HCT116 (cell line): ENCODE data around the gene AQP7. TPM values are rescaled to one million over a fixed set of nuclear protein-coding genes. Genes with fewer than 3 reads are reported as not detected.

Experiments used
- ATAC-seq: fragments of 200-7000 bp; cut with Tn5 transposase; 2 replicates; pipeline ENCODE4 v1.9.1; 2020; ENCODE audit warnings: mild to moderate bottlenecking, moderate library complexity
- BruUV-seq: library from RNA; stranded (reverse); fragments of 400-500 nt; replicated peaks from 2 replicates; lab custom pipeline; 2021; lab: Mats Ljungman, UMichigan
- CTCF ChIA-PET: fragments of 300-600 bp; sonication (Branson Sonifier 250); formaldehyde crosslinking; loops from one replicate; lab custom pipeline; 2021; ENCODE audit warnings: antibody characterized with exemption; lab: Charles Lee
- POLR2A ChIA-PET: fragments of 300-600, 350-600 bp; sonication (Branson Sonifier 250); formaldehyde crosslinking; loops from one replicate; lab custom pipeline; 2021; ENCODE audit warnings: antibody characterized with exemption; lab: Charles Lee
- RAD21 ChIA-PET, 2 experiments: fragments of 300-600 bp; sonication (Branson Sonifier 250); formaldehyde crosslinking; loops; one replicate each; lab custom pipeline; 2023; ENCODE audit warnings: low total read pairs in 2 of 2; ENCODE audit not compliant: uncharacterized antibody in 2 of 2, unreplicated experiment in 2 of 2, low non-redundant PET in 1 of 2; lab: Charles Lee
- DNase-seq: peaks from one replicate; pipeline ENCODE4 v3.0.0-alpha.2; 2010; ENCODE audit warnings: low read depth, low spot score
- H2AFZ ChIP-seq: fragments of 200-600 bp; shearing (Covaris generic), sonication (generic); 2 replicates; pipeline ENCODE4 v1.6.1; 2017; ENCODE audit warnings: low read depth, mixed run types, mixed read lengths, antibody characterized with exemption, low read length; ENCODE audit not compliant: poor library complexity, severe bottlenecking
- H3K27ac ChIP-seq: 2 replicates; pipeline ENCODE4 v1.5.1; 2012; ENCODE audit warnings: low read depth, low read length
- H3K27me3 ChIP-seq: fragments of 200-600 bp; sonication (generic); 2 replicates; pipeline ENCODE4 v1.6.1; 2016; ENCODE audit warnings: mixed run types, low read length, mixed read lengths; ENCODE audit not compliant: insufficient read depth
- H3K36me3 ChIP-seq, 2 experiments: fragments of 200-500 bp in 1 of 2; fragments of 200-600 bp in 1 of 2; sonication (Bioruptor generic) in 1 of 2; sonication (generic) in 1 of 2; 2 replicates each; pipeline versions ENCODE4 v1.5.1 to v1.6.1; 2014 to 2016; ENCODE audit warnings: low read length in 2 of 2, inconsistent platforms in 1 of 2, mixed read lengths in 1 of 2, mixed run types in 1 of 2; ENCODE audit not compliant: insufficient read depth in 2 of 2, control insufficient read depth in 1 of 2
- H3K4me1 ChIP-seq, 2 experiments: fragments of 200-600 bp in 1 of 2; sonication (generic) in 1 of 2; 2 replicates each; pipeline versions ENCODE4 v1.5.1 to v1.6.1; 2012 to 2017; ENCODE audit warnings: low read length in 2 of 2, inconsistent platforms in 1 of 2, mild to moderate bottlenecking in 1 of 2, mixed read lengths in 1 of 2, mixed run types in 1 of 2, moderate library complexity in 1 of 2; ENCODE audit not compliant: insufficient read depth in 2 of 2, control insufficient read depth in 1 of 2
- H3K4me2 ChIP-seq: fragments of 200-600 bp; sonication (generic); 2 replicates; pipeline ENCODE4 v1.6.1; 2017; ENCODE audit warnings: mixed run types, low read length, mixed read lengths
- H3K4me3 ChIP-seq, 2 experiments: fragments of 200-600 bp in 1 of 2; sonication (generic) in 1 of 2; replicated peaks in 1 of 2; 2 replicates each; pipeline ENCODE4 v1.5.1; 2011 to 2016; ENCODE audit warnings: low read length in 2 of 2, control low read depth in 1 of 2, low read depth in 1 of 2, mild to moderate bottlenecking in 1 of 2, mixed read lengths in 1 of 2, mixed run types in 1 of 2
- H3K79me2 ChIP-seq: fragments of 200-600 bp; sonication (generic); 2 replicates; pipeline ENCODE4 v1.6.1; 2017; ENCODE audit warnings: mild to moderate bottlenecking, mixed run types, low read length, moderate library complexity, mixed read lengths; ENCODE audit not compliant: insufficient read depth
- H3K9ac ChIP-seq: fragments of 200-600 bp; sonication (generic); 2 replicates; pipeline ENCODE4 v1.6.1; 2016; ENCODE audit warnings: low read length, mixed read lengths
- H3K9me2 ChIP-seq: fragments of 200-600 bp; sonication (generic), shearing (Covaris generic); 2 replicates; pipeline ENCODE4 v1.6.1; 2017; ENCODE audit warnings: mixed run types, mild to moderate bottlenecking, moderate library complexity; ENCODE audit not compliant: insufficient read depth
- H3K9me3 ChIP-seq, 2 experiments: fragments of 200-500 bp in 1 of 2; fragments of 200-600 bp in 1 of 2; sonication (Bioruptor generic) in 1 of 2; sonication (generic) in 1 of 2; 2 replicates each; pipeline ENCODE4 v1.6.1; 2014 to 2017; ENCODE audit warnings: low read length in 2 of 2, mixed read lengths in 2 of 2, inconsistent platforms in 1 of 2, low read depth in 1 of 2, mild to moderate bottlenecking in 1 of 2, mixed run types in 1 of 2, moderate library complexity in 1 of 2; ENCODE audit not compliant: control insufficient read depth in 1 of 2, insufficient read depth in 1 of 2
- H4K20me1 ChIP-seq: fragments of 200-600 bp; sonication (generic), shearing (Covaris generic); 2 replicates; pipeline ENCODE4 v1.6.1; 2017; ENCODE audit warnings: mixed run types, mild to moderate bottlenecking, moderate library complexity; ENCODE audit not compliant: insufficient read depth
- CEBPB ChIP-seq: IDR thresholded peaks from 2 replicates; pipeline ENCODE4 v1.6.1; 2012; ENCODE audit warnings: low read depth
- CTCF ChIP-seq, 3 experiments: fragments of 200-600 bp in 1 of 3; sonication (generic) in 1 of 3; IDR thresholded peaks in 2 of 3; conservative IDR thresholded peaks in 1 of 3; 2 replicates each; pipeline ENCODE4 v1.5.1; 2012 to 2017; ENCODE audit warnings: low read depth in 2 of 3, low read length in 2 of 3, antibody characterized with exemption in 1 of 3, borderline replicate concordance in 1 of 3, control low read depth in 1 of 3, mild to moderate bottlenecking in 1 of 3, mixed read lengths in 1 of 3, mixed run types in 1 of 3, moderate library complexity in 1 of 3; ENCODE audit not compliant: insufficient read depth in 1 of 3
- EGR1 ChIP-seq: IDR thresholded peaks from 2 replicates; pipeline ENCODE4 v1.6.1; 2012; ENCODE audit warnings: low read depth
- EZH2 ChIP-seq: fragments of 200-600 bp; sonication (generic); IDR thresholded peaks from 2 replicates; pipeline ENCODE4 v1.6.1; 2017; ENCODE audit warnings: antibody characterized with exemption, mixed run types
- FOSL1 ChIP-seq: IDR thresholded peaks from 2 replicates; pipeline ENCODE4 v1.6.1; 2012; ENCODE audit warnings: low read depth
- JUND ChIP-seq: IDR thresholded peaks from 2 replicates; pipeline ENCODE4 v1.6.1; 2012
- RAD21 ChIP-seq: IDR thresholded peaks from 2 replicates; pipeline ENCODE4 v1.6.1; 2012; ENCODE audit warnings: low read depth, mild to moderate bottlenecking
- REST ChIP-seq: IDR thresholded peaks from 2 replicates; pipeline ENCODE4 v1.6.1; 2012; ENCODE audit warnings: low read depth
- SIN3A ChIP-seq: IDR thresholded peaks from 2 replicates; pipeline ENCODE4 v1.6.1; 2012; ENCODE audit warnings: low read depth
- SRF ChIP-seq: IDR thresholded peaks from 2 replicates; pipeline ENCODE4 v1.6.1; 2012; ENCODE audit warnings: low read depth
- TCF7L2 ChIP-seq: IDR thresholded peaks from 2 replicates; pipeline ENCODE4 v1.7.0; 2011; ENCODE audit warnings: borderline replicate concordance, inconsistent platforms; ENCODE audit not compliant: insufficient read depth, insufficient read length; ENCODE audit errors: extremely low read depth
- ZFX ChIP-seq: fragments of 450-650 bp; IDR thresholded peaks from 2 replicates; pipeline ENCODE4 v1.6.1; 2017
- ZNF274 ChIP-seq: fragments of 200-500 bp; sonication (Bioruptor generic); IDR thresholded peaks from 2 replicates; pipeline ENCODE4 v1.6.1; 2014; ENCODE audit warnings: mild to moderate bottlenecking, low read depth, low read length, inconsistent platforms
- intact Hi-C: fragments of 100-400 bp; cut with micrococcal nuclease; formaldehyde crosslinking; loops from 2 replicates; pipeline ENCODE4 v1.10.0; 2022
- total RNA-seq: library from RNA; stranded (reverse); gene quantifications from one replicate; pipeline ENCODE4 v1.2.1, GENCODE V29; 2021; ENCODE audit not compliant: unreplicated experiment

The AQP7 gene
- total RNA-seq, 1 experiment from 2014 or later, result 0.96 TPM

GRCh38 chr9:33372900-33373299 is 29.5 kb downstream of the AQP7 start:
- no peaks in the 10 kb centered on the region for H3K9me2 ChIP-seq
- H3K4me2 ChIP-seq, result no peak overlapping the region
- ATAC-seq, result no peak
- no peak for DNase-seq
- no peaks in the 10 kb centered on the region for H4K20me1 ChIP-seq
- no peaks in the 10 kb centered on the region for H3K9me3 ChIP-seq
- no peaks in the 10 kb centered on the region for H3K79me2 ChIP-seq
- ChIA-PET POLR2A (no interaction called here), CTCF (interaction anchor here (1.1 to 4.2 kb wide), 4 partner anchors 23 to 94 kb away, joined by 3 to 41 read pairs (median 4); no protein-coding TSS in a partner anchor), RAD21 (no interaction called here)
- no peak overlapping the region for H3K27ac ChIP-seq
- no peaks in the 10 kb centered on the region for H3K27me3 ChIP-seq
- intact Hi-C loops, result no loop called here
- H3K4me3 ChIP-seq, result no peak overlapping the region
- H3K4me1 ChIP-seq, result peaks cover 9 to 20% of the 10 kb centered on the region in 2 experiments
- BruUV-seq, result no TSS peak
- peaks cover 11 to 16% of the 10 kb centered on the region in 2 experiments; a peak in 2 of 4 replicates for H3K36me3 ChIP-seq
- no peak overlapping the region for H3K9ac ChIP-seq
- TF ChIP-seq SIN3A (no peak), ZNF274 (no peak)
- no peak overlapping the region for H2AFZ ChIP-seq

- Histone ChIP-seq H3K36me3 (peaks cover 11 to 16% of the 10 kb centered on the region in 2 experiments; a peak in 2 of 4 replicates), H3K4me1 (no peaks in the 10 kb centered on the region), H3K9ac (no peak overlapping the region), H2AFZ (no peak overlapping the region), H3K27me3 (no peaks in the 10 kb centered on the region), H3K27ac (no peak overlapping the region), H3K9me2 (no peaks in the 10 kb centered on the region), H3K4me2 (no peak overlapping the region), H4K20me1 (no peaks in the 10 kb centered on the region), H3K79me2 (no peaks in the 10 kb centered on the region), H3K4me3 (no peak overlapping the region), H3K9me3 (no peaks in the 10 kb centered on the region)
- TF ChIP-seq EGR1 (no peak), CTCF (IDR thresholded peaks at IDR 0.05 in 2 of 3, conservative IDR thresholded peaks at IDR 0.05 in 1 of 3; ENCODE audit: borderline replicate concordance in 1 of 3, insufficient read depth in 1 of 3, low read depth in 2 of 3, low read length in 2 of 3) (no peak), CEBPB (no peak), ZFX (no peak), FOSL1 (no peak), SRF (no peak), JUND (no peak), REST (no peak), TCF7L2 (no peak), EZH2 (no peak), RAD21 (no peak), SIN3A (no peak)
- DNase-seq, result no peak
- intact Hi-C loops, result no loop called here
- ChIA-PET RAD21 (no interaction called here), POLR2A (no interaction called here), CTCF (no interaction called here)
- no TSS peak for BruUV-seq
- ATAC-seq, result no peak
These were observed 35.3 kb downstream of the AQP7 start for GRCh38 chr9:33366979-33367480.
